Sigmoid colon (tissue), 4 donors: ENCODE data around the gene TTN.

Source experiments
- CTCF ChIP-seq, 4 experiments: fragments of 450-650 bp in 3 of 4; fragments of 200-600 bp in 1 of 4; IDR thresholded peaks; one replicate each; pipeline ENCODE4 v1.5.1; 2016 to 2019; ENCODE audit warnings: antibody characterized with exemption in 4 of 4, mild to moderate bottlenecking in 3 of 4, moderate library complexity in 2 of 4
- EP300 ChIP-seq, 4 donors: sonication (generic); formaldehyde crosslinking; IDR thresholded peaks; one replicate each; pipeline ENCODE4 v1.6.1; 2017; ENCODE audit warnings: antibody characterized with exemption in 4 of 4
- POLR2A ChIP-seq, 2 donors: fragments of 450-650 bp; IDR thresholded peaks; one replicate each; pipeline ENCODE4 v1.6.1; 2016; ENCODE audit warnings: antibody characterized with exemption in 2 of 2, mild to moderate bottlenecking in 2 of 2, moderate library complexity in 2 of 2
- POLR2AphosphoS5 ChIP-seq, 4 donors: sonication (generic); formaldehyde crosslinking; IDR thresholded peaks; one replicate each; pipeline ENCODE4 v1.6.1; 2017; ENCODE audit warnings: antibody characterized with exemption in 4 of 4

- TF ChIP-seq CTCF (IDR thresholded peaks at IDR 0.05) (no peak), POLR2A (IDR thresholded peaks at IDR 0.05) (no peak), EP300 (IDR thresholded peaks at IDR 0.05) (no peak), POLR2AphosphoS5 (IDR thresholded peaks at IDR 0.05) (no peak)
Observed at GRCh38 chr2:178806543-178806942, 680 bp downstream of the TTN start.
